Uterus (tissue), 4 donors: ENCODE results near the gene GLDC. TPM values are rescaled to one million over a fixed set of nuclear protein-coding genes. Genes with fewer than 3 reads are reported as not detected.

Experiments
- DNase-seq, 2 donors: peaks; one replicate each; pipeline ENCODE4 v3.0.0-alpha.2; 2019 to 2020
- H3K27ac ChIP-seq, 2 donors: fragments of 200-600 bp; sonication (generic); 1 replicate in 1 of 2; 2 replicates in 1 of 2; pipeline ENCODE4 v1.5.1; 2016 to 2018
- H3K27me3 ChIP-seq, 2 donors: fragments of 200-600 bp; sonication (generic); one replicate each; pipeline ENCODE4 v1.5.1; 2018 to 2019; ENCODE audit warnings: control low read depth in 1 of 2
- H3K36me3 ChIP-seq, 2 donors: fragments of 200-600 bp; sonication (generic); one replicate each; pipeline ENCODE4 v1.5.1; 2019; ENCODE audit warnings: control low read depth in 1 of 2
- H3K4me1 ChIP-seq, 2 donors: fragments of 200-600 bp; sonication (generic); one replicate each; pipeline ENCODE4 v1.5.1; 2018 to 2019; ENCODE audit warnings: control low read depth in 1 of 2
- H3K4me3 ChIP-seq, 2 donors: fragments of 200-600 bp; sonication (generic); 1 replicate in 1 of 2; 2 replicates in 1 of 2; pipeline ENCODE4 v1.5.1; 2018 to 2019; ENCODE audit warnings: mild to moderate bottlenecking in 1 of 2
- H3K9me3 ChIP-seq, 2 donors: fragments of 200-600 bp; sonication (generic); one replicate each; pipeline ENCODE4 v1.5.1; 2019; ENCODE audit warnings: control low read depth in 1 of 2
- CTCF ChIP-seq, 4 experiments: fragments of 200-600 bp in 2 of 4; fragments of 450-650 bp in 2 of 4; sonication (generic) in 2 of 4; IDR thresholded peaks; one replicate each; pipeline ENCODE4 v1.5.1; 2016 to 2019; ENCODE audit warnings: antibody characterized with exemption in 4 of 4, mild to moderate bottlenecking in 2 of 4, moderate library complexity in 1 of 4
- POLR2A ChIP-seq, 2 donors: fragments of 450-650 bp; IDR thresholded peaks; one replicate each; pipeline ENCODE4 v1.6.1; 2016; ENCODE audit warnings: antibody characterized with exemption in 2 of 2, mild to moderate bottlenecking in 1 of 2, moderate library complexity in 1 of 2
- intact Hi-C: fragments of 100-400 bp; cut with DNase I; formaldehyde crosslinking; loops from one replicate; pipeline ENCODE4 v1.15.1; 2023; ENCODE audit warnings: low total_unique reads
- total RNA-seq, 4 donors: library from RNA; depleted of rRNA in 3 of 4; stranded (reverse); fragments of >200 nt in 3 of 4; gene quantifications; one replicate each; pipeline versions ENCODE4 v1.1.0 to v1.2.4, GENCODE V29; 2014 to 2023
- donor health status: DM: yes; HTN: yes; CAD: no.

GLDC gene
- total RNA-seq, 4 donors from 2014 or later: 0.26 to 8.4 (median 0.79) TPM; not detected in 1

GRCh38 chr9:6687180-6687579 is 41.7 kb upstream of the GLDC start:
- Histone ChIP-seq H3K36me3 (no peaks in the 10 kb centered on the region), H3K27me3 (no peaks in the 10 kb centered on the region), H3K27ac (no peak overlapping the region), H3K4me3 (no peak overlapping the region), H3K4me1 (no peaks in the 10 kb centered on the region), H3K9me3 (no peaks in the 10 kb centered on the region)
- intact Hi-C loops: no loop called here
- TF ChIP-seq POLR2A (IDR thresholded peaks at IDR 0.05): no peak
- TF ChIP-seq CTCF (IDR thresholded peaks at IDR 0.05): no peak
- no peak for DNase-seq

DNA sequence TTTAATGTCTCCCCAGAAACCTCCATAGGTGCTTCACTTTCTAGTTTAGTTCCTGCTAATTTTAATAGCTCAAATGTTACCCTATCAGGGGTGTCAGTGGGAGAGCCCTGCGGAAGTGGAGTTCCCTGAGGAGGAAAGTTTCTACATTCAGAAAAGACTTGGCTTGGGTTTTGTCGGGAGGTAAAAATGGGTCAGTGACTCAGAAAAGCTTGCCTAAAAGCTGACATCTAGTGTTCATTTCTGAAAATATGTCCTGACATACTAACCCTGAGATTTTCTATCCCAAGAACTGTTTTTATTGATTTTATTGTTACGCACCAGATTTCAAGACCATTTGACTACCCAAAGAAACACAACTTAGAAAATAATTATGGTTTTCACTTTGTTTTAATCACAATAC is 40.9 kb upstream of the GLDC start:
- Histone ChIP-seq H3K27me3 (no peaks in the 10 kb centered on the region), H3K27ac (no peak overlapping the region), H3K4me3 (no peak overlapping the region), H3K4me1 (no peaks in the 10 kb centered on the region), H3K36me3 (no peaks in the 10 kb centered on the region), H3K9me3 (no peaks in the 10 kb centered on the region)
- no peak for DNase-seq
- intact Hi-C loops: no loop called here
- no peak for TF ChIP-seq CTCF (IDR thresholded peaks at IDR 0.05)
- no peak for TF ChIP-seq POLR2A (IDR thresholded peaks at IDR 0.05)

GRCh38 chr9:6681957-6682501 is 36.5 kb upstream of the GLDC start:
- H3K4me3 ChIP-seq: peak overlapping the region; percentile 62 to 64
- peak overlapping the region; percentile 94 for H3K27ac ChIP-seq
- peak in 1 of 2 donors; percentile 15 for DNase-seq
- intact Hi-C loops: no loop called here
- H3K4me1 ChIP-seq: no peaks in the 10 kb centered on the region
- no peaks in the 10 kb centered on the region for H3K36me3 ChIP-seq
- H3K27me3 ChIP-seq: no peaks in the 10 kb centered on the region
- TF ChIP-seq POLR2A (IDR thresholded peaks at IDR 0.05) (no peak), CTCF (IDR thresholded peaks at IDR 0.05) (no peak)
- no peaks in the 10 kb centered on the region for H3K9me3 ChIP-seq

- peak; percentile 95 to 96 for DNase-seq
- Histone ChIP-seq H3K36me3 (no peaks in the 10 kb centered on the region), H3K9me3 (no peaks in the 10 kb centered on the region), H3K4me3 (peak overlapping the region; percentile 62 to 64), H3K27me3 (no peaks in the 10 kb centered on the region), H3K27ac (peak overlapping the region; percentile 94), H3K4me1 (no peaks in the 10 kb centered on the region)
- intact Hi-C loops: no loop called here
- peak in 2 of 4 experiments; percentile 5 to 32 for TF ChIP-seq CTCF (IDR thresholded peaks at IDR 0.05)
- TF ChIP-seq POLR2A (IDR thresholded peaks at IDR 0.05): peak; percentile 65 to 82
These were observed 35.8 kb upstream of the GLDC start for GRCh38 chr9:6681147-6681956.

DNA sequence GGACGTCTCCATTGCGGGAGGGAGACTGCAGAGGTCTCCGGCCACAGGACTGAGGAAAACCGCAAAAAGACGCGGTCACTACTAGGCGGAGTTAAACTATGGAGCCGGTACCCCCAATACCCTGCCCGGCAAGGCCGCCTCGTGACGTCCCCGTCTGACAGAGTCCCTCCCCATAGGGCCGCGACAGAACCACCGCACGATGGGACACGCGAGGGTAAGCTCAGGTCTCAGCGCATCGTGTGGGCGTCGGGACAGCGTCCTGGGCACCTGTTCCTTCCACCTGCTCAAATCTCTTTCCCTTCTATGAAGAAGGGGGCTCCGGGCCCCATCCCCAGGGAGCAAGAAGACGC is 35.2 kb upstream of the GLDC start:
- peak overlapping the region; percentile 62 to 64 for H3K4me3 ChIP-seq
- TF ChIP-seq POLR2A (IDR thresholded peaks at IDR 0.05): no peak
- no peak for TF ChIP-seq CTCF (IDR thresholded peaks at IDR 0.05)
- DNase-seq: peak in 1 of 2 donors; percentile 55
- H3K9me3 ChIP-seq: no peaks in the 10 kb centered on the region
- H3K27ac ChIP-seq: peak overlapping the region; percentile 94
- no peaks in the 10 kb centered on the region for H3K4me1 ChIP-seq
- H3K27me3 ChIP-seq: no peaks in the 10 kb centered on the region
- intact Hi-C loops: no loop called here
- no peaks in the 10 kb centered on the region for H3K36me3 ChIP-seq
